ENCODE measurements around the gene REXO2. TPM values are rescaled to one million over a fixed set of nuclear protein-coding genes. Genes with fewer than 3 reads are reported as not detected.

The REXO2 gene
- total RNA-seq, 1 donor from 2014 or later, result 24.5 TPM

DNA sequence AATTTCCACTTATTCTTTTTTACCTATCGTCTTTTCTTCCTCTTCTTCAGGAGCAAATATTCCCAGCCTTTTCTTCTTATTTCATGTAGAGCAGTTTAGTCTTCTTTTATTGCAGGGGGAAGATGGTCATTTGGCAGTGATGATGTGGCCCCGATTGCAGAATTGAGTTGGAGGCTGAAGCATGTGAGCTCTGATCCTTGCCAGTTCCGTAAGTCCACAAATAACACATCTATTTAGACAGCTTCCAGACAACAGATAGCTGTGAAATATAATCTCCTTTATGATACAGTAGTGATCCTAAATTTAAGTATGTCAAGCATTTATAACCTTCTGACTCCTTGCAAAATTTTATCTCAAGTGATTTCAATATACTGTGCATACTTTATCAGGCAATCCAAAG is 27.5 kb downstream of the REXO2 start:
- Mint-ChIP-seq H3K36me3 (ENCODE audit: unreplicated experiment) (peaks cover 4% of the 10 kb centered on the region), H3K4me3 (ENCODE audit: unreplicated experiment) (no peak overlapping the region), H3K4me1 (ENCODE audit: low read depth, unreplicated experiment) (no peaks in the 10 kb centered on the region), H3K27me3 (ENCODE audit: unreplicated experiment) (no peaks in the 10 kb centered on the region), H3K9me3 (ENCODE audit: unreplicated experiment) (no peaks in the 10 kb centered on the region), H3K27ac (ENCODE audit: unreplicated experiment) (no peak overlapping the region)
- TF ChIP-seq CTCF (IDR thresholded peaks at IDR 0.05; ENCODE audit: partially characterized antibody, unreplicated experiment), result no peak
- DNase-seq, result no peak

DNA sequence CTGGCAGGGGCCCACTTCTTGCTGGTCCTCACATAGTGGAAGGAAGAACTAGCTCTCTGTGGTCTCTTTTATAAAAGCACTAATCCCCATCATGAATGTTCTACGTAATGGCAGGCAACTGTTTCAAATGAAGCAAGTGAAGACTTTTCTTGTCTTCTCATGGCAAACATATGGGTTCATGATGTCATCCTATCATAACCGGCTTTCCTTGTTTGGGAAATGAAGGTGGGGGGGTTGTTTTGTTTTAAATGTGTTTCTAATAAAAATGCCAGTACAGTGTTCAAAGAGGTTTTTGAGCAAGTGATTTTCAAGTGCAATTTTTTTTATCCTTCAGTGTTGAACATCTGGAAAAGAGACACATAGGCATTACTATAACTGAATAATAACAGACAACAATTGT is 33.4 kb downstream of the REXO2 start:
- no peak overlapping the region for H3K27ac Mint-ChIP-seq (ENCODE audit: unreplicated experiment)

GRCh38 chr11:114478001-114478410 is 38.7 kb downstream of the REXO2 start:
- no peak for TF ChIP-seq CTCF (IDR thresholded peaks at IDR 0.05; ENCODE audit: partially characterized antibody, unreplicated experiment)
- peaks cover 2% of the 10 kb centered on the region for H3K27me3 Mint-ChIP-seq (ENCODE audit: unreplicated experiment)
- no peaks in the 10 kb centered on the region for H3K9me3 Mint-ChIP-seq (ENCODE audit: unreplicated experiment)
- no peaks in the 10 kb centered on the region for H3K4me1 Mint-ChIP-seq (ENCODE audit: low read depth, unreplicated experiment)
- no peaks in the 10 kb centered on the region for H3K36me3 Mint-ChIP-seq (ENCODE audit: unreplicated experiment)
- H3K27ac Mint-ChIP-seq (ENCODE audit: unreplicated experiment), result no peak overlapping the region
- DNase-seq, result no peak
- H3K4me3 Mint-ChIP-seq (ENCODE audit: unreplicated experiment), result no peak overlapping the region

More for the DNA sequence above, 33.4 kb downstream of the REXO2 start:
- H3K27me3 Mint-ChIP-seq (ENCODE audit: unreplicated experiment), result no peaks in the 10 kb centered on the region
- no peaks in the 10 kb centered on the region for H3K4me1 Mint-ChIP-seq (ENCODE audit: low read depth, unreplicated experiment)
- H3K9me3 Mint-ChIP-seq (ENCODE audit: unreplicated experiment), result no peaks in the 10 kb centered on the region
- no peak overlapping the region for H3K4me3 Mint-ChIP-seq (ENCODE audit: unreplicated experiment)
- DNase-seq, result no peak
- peaks cover 4% of the 10 kb centered on the region for H3K36me3 Mint-ChIP-seq (ENCODE audit: unreplicated experiment)
- no peak for TF ChIP-seq CTCF (IDR thresholded peaks at IDR 0.05; ENCODE audit: partially characterized antibody, unreplicated experiment)

DNA sequence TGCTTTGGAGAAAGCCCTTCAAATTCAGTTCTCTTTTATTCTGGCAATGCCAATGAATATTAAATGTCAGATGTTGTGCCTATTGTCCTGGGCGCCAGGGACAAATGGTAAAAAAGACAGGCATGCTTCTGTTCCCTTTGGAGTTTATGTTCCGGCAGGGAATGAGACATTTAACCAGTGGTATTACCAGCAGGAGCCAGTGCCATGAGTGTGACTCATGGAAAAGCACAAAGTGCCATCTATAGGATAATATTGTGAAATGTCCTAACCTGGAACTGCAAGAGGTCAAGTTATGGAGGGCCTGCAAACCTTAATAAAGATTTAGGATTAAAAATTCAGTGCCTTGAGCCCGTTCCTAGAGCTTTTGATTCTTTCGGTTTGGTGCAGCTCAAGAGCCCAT is 39.5 kb downstream of the REXO2 start:
- Mint-ChIP-seq H3K27me3 (ENCODE audit: unreplicated experiment) (peaks cover 2% of the 10 kb centered on the region), H3K9me3 (ENCODE audit: unreplicated experiment) (no peaks in the 10 kb centered on the region), H3K4me3 (ENCODE audit: unreplicated experiment) (no peak overlapping the region), H3K4me1 (ENCODE audit: low read depth, unreplicated experiment) (no peaks in the 10 kb centered on the region), H3K36me3 (ENCODE audit: unreplicated experiment) (no peaks in the 10 kb centered on the region), H3K27ac (ENCODE audit: unreplicated experiment) (no peak overlapping the region)
- no peak for TF ChIP-seq CTCF (IDR thresholded peaks at IDR 0.05; ENCODE audit: partially characterized antibody, unreplicated experiment)
- no peak for DNase-seq

DNA sequence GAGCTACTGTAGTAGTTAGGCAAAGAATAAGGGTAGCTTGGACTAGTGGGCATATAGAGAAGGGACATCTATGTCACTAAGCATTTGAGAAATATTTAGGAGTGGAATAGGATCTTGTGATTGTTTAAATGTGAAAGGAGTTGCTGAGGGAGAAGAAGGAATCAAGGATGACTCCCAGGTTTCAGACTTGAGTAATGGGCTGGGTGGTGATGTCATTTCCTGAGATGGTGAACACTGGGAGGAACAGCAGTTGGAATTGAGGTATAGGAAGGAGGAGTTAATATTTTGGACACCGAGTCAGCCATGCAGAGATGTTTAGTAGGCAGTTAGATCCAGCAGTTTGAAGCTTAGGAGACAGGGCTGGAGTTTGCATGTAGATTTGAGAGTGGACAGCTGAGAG is 40.1 kb downstream of the REXO2 start:
- H3K27me3 Mint-ChIP-seq (ENCODE audit: unreplicated experiment), result peaks cover 2% of the 10 kb centered on the region
- DNase-seq, result no peak
- no peaks in the 10 kb centered on the region for H3K36me3 Mint-ChIP-seq (ENCODE audit: unreplicated experiment)
- no peak overlapping the region for H3K4me3 Mint-ChIP-seq (ENCODE audit: unreplicated experiment)
- TF ChIP-seq CTCF (IDR thresholded peaks at IDR 0.05; ENCODE audit: partially characterized antibody, unreplicated experiment), result no peak
- no peak overlapping the region for H3K27ac Mint-ChIP-seq (ENCODE audit: unreplicated experiment)
- no peaks in the 10 kb centered on the region for H3K9me3 Mint-ChIP-seq (ENCODE audit: unreplicated experiment)
- H3K4me1 Mint-ChIP-seq (ENCODE audit: low read depth, unreplicated experiment), result no peaks in the 10 kb centered on the region

All from glutamatergic neuron (in vitro differentiated cells).